Astrocyte (in vitro differentiated cells and primary cell): ENCODE measurements around the gene TMTC2. TPM values are rescaled to one million over a fixed set of nuclear protein-coding genes. Genes with fewer than 3 reads are reported as not detected.

Source experiments
- DNase-seq: peaks from one replicate; pipeline ENCODE4 v3.0.0-alpha.2; 2010; ENCODE audit warnings: low read depth
- FAIRE-seq: peaks from 2 replicates; lab custom pipeline; 2011; peaks lifted over from hg19 to GRCh38; lab: Jason Lieb, UNC
- H2AFZ ChIP-seq: 2 replicates; pipeline ENCODE4 v1.6.0; 2012; ENCODE audit warnings: low read depth, low read length, inconsistent platforms
- H3K27ac ChIP-seq: 2 replicates; pipeline ENCODE4 v1.5.1; 2011; ENCODE audit warnings: low read depth, low read length, inconsistent platforms
- H3K27me3 ChIP-seq: 2 replicates; pipeline ENCODE4 v1.6.0; 2011; ENCODE audit warnings: low read length, inconsistent platforms; ENCODE audit not compliant: insufficient read depth
- H3K36me3 ChIP-seq: 2 replicates; pipeline ENCODE4 v1.5.1; 2011; ENCODE audit warnings: low read length, inconsistent platforms; ENCODE audit not compliant: insufficient read depth
- H3K4me1 ChIP-seq: 2 replicates; pipeline ENCODE4 v1.5.1; 2011; ENCODE audit warnings: low read length, inconsistent platforms; ENCODE audit not compliant: insufficient read depth
- H3K4me2 ChIP-seq: 2 replicates; pipeline ENCODE4 v1.6.0; 2012; ENCODE audit warnings: low read length, inconsistent platforms
- H3K4me3 ChIP-seq: 2 replicates; pipeline ENCODE4 v1.5.1; 2011; ENCODE audit warnings: low read depth, mild to moderate bottlenecking, low read length, inconsistent platforms; ENCODE audit not compliant: insufficient read depth
- H3K79me2 ChIP-seq: 2 replicates; pipeline ENCODE4 v1.6.0; 2012; ENCODE audit warnings: mild to moderate bottlenecking, low read length, inconsistent platforms; ENCODE audit not compliant: insufficient read depth
- H3K9ac ChIP-seq: 2 replicates; pipeline ENCODE4 v1.6.0; 2012; ENCODE audit warnings: mild to moderate bottlenecking, low read length, inconsistent platforms
- H3K9me3 ChIP-seq: 2 replicates; pipeline ENCODE4 v1.5.1; 2012; ENCODE audit warnings: low read depth, mild to moderate bottlenecking, low read length, inconsistent platforms; ENCODE audit not compliant: insufficient read depth
- H4K20me1 ChIP-seq: 2 replicates; pipeline ENCODE4 v1.6.0; 2012; ENCODE audit warnings: low read length, inconsistent platforms; ENCODE audit not compliant: insufficient read depth
- H3K27ac Mint-ChIP-seq: one replicate; pipeline ENCODE4 v1.8.0; 2021; ENCODE audit warnings: mild to moderate bottlenecking, mixed read lengths; ENCODE audit not compliant: unreplicated experiment
- H3K27me3 Mint-ChIP-seq: one replicate; pipeline ENCODE4 v1.8.0; 2021; ENCODE audit warnings: low read depth, mixed read lengths; ENCODE audit not compliant: unreplicated experiment
- H3K36me3 Mint-ChIP-seq: one replicate; pipeline ENCODE4 v1.8.0; 2021; ENCODE audit warnings: low read depth, mixed read lengths; ENCODE audit not compliant: unreplicated experiment
- H3K4me1 Mint-ChIP-seq: one replicate; pipeline ENCODE4 v1.8.0; 2021; ENCODE audit warnings: low read depth, mixed read lengths; ENCODE audit not compliant: unreplicated experiment
- H3K4me3 Mint-ChIP-seq: one replicate; pipeline ENCODE4 v1.8.0; 2021; ENCODE audit warnings: mild to moderate bottlenecking, moderate library complexity, mixed read lengths; ENCODE audit not compliant: unreplicated experiment
- H3K9me3 Mint-ChIP-seq: one replicate; pipeline ENCODE4 v1.8.0; 2021; ENCODE audit warnings: mild to moderate bottlenecking, mixed read lengths; ENCODE audit not compliant: unreplicated experiment
- CTCF ChIP-seq: IDR thresholded peaks from 2 replicates; pipeline ENCODE4 v1.5.1; 2011; ENCODE audit warnings: low read depth, mild to moderate bottlenecking, inconsistent platforms, low read length, moderate library complexity; ENCODE audit not compliant: insufficient read depth
- EZH2 ChIP-seq: IDR thresholded peaks from 2 replicates; pipeline ENCODE4 v1.6.1; 2012; ENCODE audit warnings: mild to moderate bottlenecking, low read length, inconsistent platforms; ENCODE audit not compliant: insufficient read depth
- total RNA-seq: library from RNA; stranded (reverse); gene quantifications from 2 replicates; pipeline ENCODE4 v1.2.1, GENCODE V29; 2021

Gene TMTC2
- total RNA-seq, 1 donor from 2014 or later: 2.2 TPM

GRCh38 chr12:82682326-82682725 lies 4.4 kb upstream of the TMTC2 start:
- Mint-ChIP-seq H3K27ac (no peak overlapping the region), H3K9me3 (no peaks in the 10 kb centered on the region), H3K4me1 (no peaks in the 10 kb centered on the region), H3K27me3 (peaks cover 3% of the 10 kb centered on the region), H3K4me3 (no peak overlapping the region), H3K36me3 (no peaks in the 10 kb centered on the region)
- no peaks in the 10 kb centered on the region for H3K4me1 ChIP-seq
- H4K20me1 ChIP-seq: no peaks in the 10 kb centered on the region
- no peak overlapping the region for H2AFZ ChIP-seq
- no peak for TF ChIP-seq CTCF
- TF ChIP-seq EZH2: no peak
- no peak for FAIRE-seq
- no peak overlapping the region for H3K27ac ChIP-seq
- no peak overlapping the region for H3K4me3 ChIP-seq
- no peak overlapping the region for H3K9ac ChIP-seq
- no peak for DNase-seq
- no peaks in the 10 kb centered on the region for H3K9me3 ChIP-seq
- no peak overlapping the region for H3K4me2 ChIP-seq
- no peaks in the 10 kb centered on the region for H3K27me3 ChIP-seq
- H3K36me3 ChIP-seq: no peaks in the 10 kb centered on the region
- H3K79me2 ChIP-seq: no peaks in the 10 kb centered on the region

GRCh38 chr12:82682851-82683261 lies 3.9 kb upstream of the TMTC2 start:
- H3K27ac ChIP-seq: no peak overlapping the region
- no peak overlapping the region for H3K4me3 Mint-ChIP-seq
- H3K36me3 Mint-ChIP-seq: no peaks in the 10 kb centered on the region
- H3K4me3 ChIP-seq: no peak overlapping the region
- no peak for TF ChIP-seq CTCF
- no peak overlapping the region for H2AFZ ChIP-seq
- no peaks in the 10 kb centered on the region for H3K79me2 ChIP-seq
- H3K4me1 ChIP-seq: no peaks in the 10 kb centered on the region
- peaks cover 3% of the 10 kb centered on the region for H3K27me3 Mint-ChIP-seq
- DNase-seq (no peak), FAIRE-seq (no peak)
- H3K4me1 Mint-ChIP-seq: no peaks in the 10 kb centered on the region
- no peak overlapping the region for H3K9ac ChIP-seq
- no peaks in the 10 kb centered on the region for H3K36me3 ChIP-seq
- no peaks in the 10 kb centered on the region for H3K9me3 Mint-ChIP-seq
- no peak overlapping the region for H3K27ac Mint-ChIP-seq
- H3K27me3 ChIP-seq: no peaks in the 10 kb centered on the region
- no peaks in the 10 kb centered on the region for H3K9me3 ChIP-seq
- H3K4me2 ChIP-seq: no peak overlapping the region
- H4K20me1 ChIP-seq: no peaks in the 10 kb centered on the region

GRCh38 chr12:82685790-82686167 lies 927 bp upstream of the TMTC2 start:
- FAIRE-seq: no peak
- Mint-ChIP-seq H3K4me1 (no peaks in the 10 kb centered on the region), H3K4me3 (peak overlapping the region; percentile 90), H3K9me3 (no peaks in the 10 kb centered on the region), H3K36me3 (no peaks in the 10 kb centered on the region), H3K27ac (no peak overlapping the region), H3K27me3 (peaks cover 13% of the 10 kb centered on the region)
- H3K9me3 ChIP-seq: no peaks in the 10 kb centered on the region
- H2AFZ ChIP-seq: peak overlapping the region; percentile 94
- peak overlapping the region; percentile 88 for H3K9ac ChIP-seq
- no peaks in the 10 kb centered on the region for H3K27me3 ChIP-seq
- H3K4me2 ChIP-seq: peak overlapping the region; percentile 99
- peak overlapping the region; percentile 88 for H3K4me3 ChIP-seq
- TF ChIP-seq CTCF: peak; percentile 80
- no peak for TF ChIP-seq EZH2
- no peaks in the 10 kb centered on the region for H3K79me2 ChIP-seq
- DNase-seq: peak; percentile 84
- no peaks in the 10 kb centered on the region for H3K36me3 ChIP-seq
- no peaks in the 10 kb centered on the region for H4K20me1 ChIP-seq
- no peaks in the 10 kb centered on the region for H3K4me1 ChIP-seq
- H3K27ac ChIP-seq: peak overlapping the region; percentile 81
